ENCODE results near the gene PHACTR3. TPM values are rescaled to one million over a fixed set of nuclear protein-coding genes. Genes with fewer than 3 reads are reported as not detected.

PHACTR3 gene
- total RNA-seq, 1 experiment from 2014 or later = 30.6 TPM

DNA sequence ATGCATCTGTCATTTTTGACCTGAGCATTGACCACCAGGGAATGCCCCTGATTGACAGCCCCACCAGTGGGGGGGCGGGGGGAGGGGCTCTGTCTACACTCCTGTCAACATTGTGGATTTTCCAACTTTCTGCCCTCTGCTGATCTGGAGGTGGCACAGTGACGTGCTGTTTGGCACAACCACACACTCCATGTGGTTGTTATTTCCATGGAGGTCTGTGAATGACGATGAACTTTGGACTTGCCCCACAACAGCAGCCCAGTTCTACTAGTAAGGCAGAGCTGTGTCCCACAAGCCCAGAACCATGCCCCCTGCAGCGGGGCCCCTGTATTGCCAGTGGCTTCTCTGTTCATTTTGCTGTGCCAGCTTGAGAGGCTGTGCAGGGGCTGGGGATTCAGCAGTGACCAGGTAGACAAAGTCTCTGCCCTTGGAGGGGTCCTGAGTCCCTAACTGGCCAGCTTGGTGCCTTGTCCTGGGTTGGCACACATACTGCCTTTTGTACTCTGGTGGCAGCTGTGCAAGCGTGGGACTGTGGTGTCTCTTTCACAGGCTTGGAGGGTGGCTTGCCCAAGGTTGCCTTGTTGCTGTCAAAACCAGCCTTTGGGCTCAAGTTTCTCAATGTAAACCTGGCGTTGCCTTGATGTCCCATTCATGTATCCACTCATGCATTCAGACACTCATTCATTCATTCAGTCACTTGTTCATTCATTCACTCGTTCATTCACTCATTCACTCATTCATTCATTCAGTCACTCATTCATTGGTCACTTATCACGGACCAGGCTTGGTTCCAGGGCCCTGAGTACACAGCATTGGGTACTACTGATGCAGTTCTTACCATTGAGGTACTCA lies 220.6 kb downstream of the PHACTR3 start:
- H3K36me3 ChIP-seq (ENCODE audit: low read depth, low read length) = no peaks in the 10 kb centered on the region
- DNase-seq (no peak), ATAC-seq (no peak)
- H3K79me2 ChIP-seq (ENCODE audit: low read length) = no peaks in the 10 kb centered on the region
- no peaks in the 10 kb centered on the region for H3K27me3 ChIP-seq (ENCODE audit: low read length)
- ChIA-PET CTCF (no interaction called here), POLR2A (ENCODE audit: unreplicated experiment) (no interaction called here)
- intact Hi-C loops (cut with micrococcal nuclease) = no loop called here
- no peak overlapping the region for H3K4me2 ChIP-seq (ENCODE audit: low read length)
- no peaks in the 10 kb centered on the region for H3F3A ChIP-seq (ENCODE audit: low read length, unreplicated experiment)
- no peak overlapping the region for H3K4me3 ChIP-seq (ENCODE audit: low read length)
- H3K9ac ChIP-seq (ENCODE audit: low read length) = no peak overlapping the region
- peaks cover 19% of the 10 kb centered on the region for H3K4me1 ChIP-seq (ENCODE audit: insufficient read depth, low read length)
- BruUV-seq (replicated peaks) = no TSS peak
- TF ChIP-seq EZH2phosphoT487 (IDR thresholded peaks at IDR 0.05; ENCODE audit: borderline replicate concordance, low read length) (no peak), EZH2 (IDR thresholded peaks at IDR 0.05; ENCODE audit: low read length, unreplicated experiment) (no peak)
- TF ChIP-seq, protein P1, sequence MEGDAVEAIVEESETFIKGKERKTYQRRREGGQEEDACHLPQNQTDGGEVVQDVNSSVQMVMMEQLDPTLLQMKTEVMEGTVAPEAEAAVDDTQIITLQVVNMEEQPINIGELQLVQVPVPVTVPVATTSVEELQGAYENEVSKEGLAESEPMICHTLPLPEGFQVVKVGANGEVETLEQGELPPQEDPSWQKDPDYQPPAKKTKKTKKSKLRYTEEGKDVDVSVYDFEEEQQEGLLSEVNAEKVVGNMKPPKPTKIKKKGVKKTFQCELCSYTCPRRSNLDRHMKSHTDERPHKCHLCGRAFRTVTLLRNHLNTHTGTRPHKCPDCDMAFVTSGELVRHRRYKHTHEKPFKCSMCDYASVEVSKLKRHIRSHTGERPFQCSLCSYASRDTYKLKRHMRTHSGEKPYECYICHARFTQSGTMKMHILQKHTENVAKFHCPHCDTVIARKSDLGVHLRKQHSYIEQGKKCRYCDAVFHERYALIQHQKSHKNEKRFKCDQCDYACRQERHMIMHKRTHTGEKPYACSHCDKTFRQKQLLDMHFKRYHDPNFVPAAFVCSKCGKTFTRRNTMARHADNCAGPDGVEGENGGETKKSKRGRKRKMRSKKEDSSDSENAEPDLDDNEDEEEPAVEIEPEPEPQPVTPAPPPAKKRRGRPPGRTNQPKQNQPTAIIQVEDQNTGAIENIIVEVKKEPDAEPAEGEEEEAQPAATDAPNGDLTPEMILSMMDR (conservative IDR thresholded peaks at IDR 0.05; ENCODE audit: low read depth, low read length) = no peak
- no peaks in the 10 kb centered on the region for H3K9me2 ChIP-seq (replicated peaks; ENCODE audit: low read length)
- no peaks in the 10 kb centered on the region for H4K20me1 ChIP-seq (ENCODE audit: low read length)
- no peak overlapping the region for H3K27ac ChIP-seq (ENCODE audit: low read length)
- no peaks in the 10 kb centered on the region for H3K9me3 ChIP-seq (ENCODE audit: low read length)
- H2AFZ ChIP-seq (ENCODE audit: low read length) = no peak overlapping the region

- H3K27me3 ChIP-seq (ENCODE audit: low read length) = no peaks in the 10 kb centered on the region
- H2AFZ ChIP-seq (ENCODE audit: low read length) = no peak overlapping the region
- TF ChIP-seq EZH2 (IDR thresholded peaks at IDR 0.05; ENCODE audit: low read length, unreplicated experiment) = no peak
- TF ChIP-seq, protein P1 (conservative IDR thresholded peaks at IDR 0.05; ENCODE audit: low read depth, low read length) = no peak
- TF ChIP-seq EZH2phosphoT487 (IDR thresholded peaks at IDR 0.05; ENCODE audit: borderline replicate concordance, low read length) = no peak
- ATAC-seq (no peak), DNase-seq (no peak)
- no peaks in the 10 kb centered on the region for H3K9me3 ChIP-seq (ENCODE audit: low read length)
- H3F3A ChIP-seq (ENCODE audit: low read length, unreplicated experiment) = no peaks in the 10 kb centered on the region
- H3K4me3 ChIP-seq (ENCODE audit: low read length) = no peak overlapping the region
- H3K79me2 ChIP-seq (ENCODE audit: low read length) = no peaks in the 10 kb centered on the region
- H3K4me2 ChIP-seq (ENCODE audit: low read length) = no peak overlapping the region
- H3K27ac ChIP-seq (ENCODE audit: low read length) = no peak overlapping the region
- H3K9me2 ChIP-seq (replicated peaks; ENCODE audit: low read length) = no peaks in the 10 kb centered on the region
- POLR2A ChIA-PET (ENCODE audit: unreplicated experiment) = no interaction called here
- no peaks in the 10 kb centered on the region for H3K36me3 ChIP-seq (ENCODE audit: low read depth, low read length)
- CTCF ChIA-PET = interaction anchor here (1.1 kb wide), 1 partner anchor 25 kb away, joined by 4 read pairs; no protein-coding TSS in a partner anchor
- peaks cover 25% of the 10 kb centered on the region for H3K4me1 ChIP-seq (ENCODE audit: insufficient read depth, low read length)
- no peaks in the 10 kb centered on the region for H4K20me1 ChIP-seq (ENCODE audit: low read length)
- intact Hi-C loops (cut with micrococcal nuclease) = no loop called here
- no TSS peak for BruUV-seq (replicated peaks)
- no peak overlapping the region for H3K9ac ChIP-seq (ENCODE audit: low read length)
Observed at GRCh38 chr20:59825563-59825920, 221.2 kb downstream of the PHACTR3 start.
